ENCODE measurements around the gene GPR78.

The GPR78 gene

DNA sequence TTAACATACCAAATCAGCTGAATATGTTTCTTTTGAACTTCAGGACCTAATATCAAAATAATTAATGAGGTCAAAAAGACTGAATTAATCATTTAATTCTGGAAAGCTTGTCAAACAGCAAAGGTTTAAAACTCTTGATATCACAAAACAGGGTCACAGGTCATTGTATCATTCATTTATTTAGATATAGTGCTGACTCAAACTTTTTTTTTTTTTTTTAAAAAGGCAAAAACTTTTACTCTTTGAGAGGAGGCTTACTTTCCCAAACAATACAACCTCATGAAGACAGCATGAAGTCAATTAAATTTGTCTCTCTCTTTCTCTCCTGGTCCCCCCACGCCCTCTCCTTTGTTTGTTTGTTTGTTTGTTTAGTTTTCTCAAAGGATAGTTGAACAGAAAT is 15.6 kb upstream of the GPR78 start:
- no peak overlapping the region for H3K9ac ChIP-seq (ENCODE audit: low read length)
- no peaks in the 10 kb centered on the region for H3K27me3 ChIP-seq (replicated peaks; ENCODE audit: insufficient read depth, low read length)
- H3K27ac ChIP-seq (ENCODE audit: low read length) = no peak overlapping the region
- DNase-seq = no peak
- H3K4me3 ChIP-seq (ENCODE audit: low read length) = no peak overlapping the region
- no peaks in the 10 kb centered on the region for H4K20me1 ChIP-seq (ENCODE audit: insufficient read depth, low read length)
- H3K79me2 ChIP-seq (ENCODE audit: low read length) = no peaks in the 10 kb centered on the region
- H3K36me3 ChIP-seq (replicated peaks; ENCODE audit: insufficient read depth, low read length) = no peaks in the 10 kb centered on the region
- no peak overlapping the region for H2AFZ ChIP-seq (ENCODE audit: low read length)
- peaks cover 48% of the 10 kb centered on the region for H3K4me1 ChIP-seq (ENCODE audit: low read length)
- no peak overlapping the region for H3K4me2 ChIP-seq (ENCODE audit: low read depth, low read length)
- no peaks in the 10 kb centered on the region for H3F3A ChIP-seq (ENCODE audit: insufficient read depth, low read length)
- no peaks in the 10 kb centered on the region for H3K9me2 ChIP-seq (replicated peaks; ENCODE audit: insufficient read depth, low read length)
- no peaks in the 10 kb centered on the region for H3K9me3 ChIP-seq (replicated peaks; ENCODE audit: insufficient read depth, low read length)
- TF ChIP-seq, protein P1, sequence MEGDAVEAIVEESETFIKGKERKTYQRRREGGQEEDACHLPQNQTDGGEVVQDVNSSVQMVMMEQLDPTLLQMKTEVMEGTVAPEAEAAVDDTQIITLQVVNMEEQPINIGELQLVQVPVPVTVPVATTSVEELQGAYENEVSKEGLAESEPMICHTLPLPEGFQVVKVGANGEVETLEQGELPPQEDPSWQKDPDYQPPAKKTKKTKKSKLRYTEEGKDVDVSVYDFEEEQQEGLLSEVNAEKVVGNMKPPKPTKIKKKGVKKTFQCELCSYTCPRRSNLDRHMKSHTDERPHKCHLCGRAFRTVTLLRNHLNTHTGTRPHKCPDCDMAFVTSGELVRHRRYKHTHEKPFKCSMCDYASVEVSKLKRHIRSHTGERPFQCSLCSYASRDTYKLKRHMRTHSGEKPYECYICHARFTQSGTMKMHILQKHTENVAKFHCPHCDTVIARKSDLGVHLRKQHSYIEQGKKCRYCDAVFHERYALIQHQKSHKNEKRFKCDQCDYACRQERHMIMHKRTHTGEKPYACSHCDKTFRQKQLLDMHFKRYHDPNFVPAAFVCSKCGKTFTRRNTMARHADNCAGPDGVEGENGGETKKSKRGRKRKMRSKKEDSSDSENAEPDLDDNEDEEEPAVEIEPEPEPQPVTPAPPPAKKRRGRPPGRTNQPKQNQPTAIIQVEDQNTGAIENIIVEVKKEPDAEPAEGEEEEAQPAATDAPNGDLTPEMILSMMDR (IDR thresholded peaks at IDR 0.05; ENCODE audit: low read length) = no peak
- TF ChIP-seq EZH2phosphoT487 (IDR thresholded peaks at IDR 0.05; ENCODE audit: low read length) (no peak), EZH2 (optimal IDR thresholded peaks at IDR 0.05; ENCODE audit: low read depth, low read length) (no peak)

DNA sequence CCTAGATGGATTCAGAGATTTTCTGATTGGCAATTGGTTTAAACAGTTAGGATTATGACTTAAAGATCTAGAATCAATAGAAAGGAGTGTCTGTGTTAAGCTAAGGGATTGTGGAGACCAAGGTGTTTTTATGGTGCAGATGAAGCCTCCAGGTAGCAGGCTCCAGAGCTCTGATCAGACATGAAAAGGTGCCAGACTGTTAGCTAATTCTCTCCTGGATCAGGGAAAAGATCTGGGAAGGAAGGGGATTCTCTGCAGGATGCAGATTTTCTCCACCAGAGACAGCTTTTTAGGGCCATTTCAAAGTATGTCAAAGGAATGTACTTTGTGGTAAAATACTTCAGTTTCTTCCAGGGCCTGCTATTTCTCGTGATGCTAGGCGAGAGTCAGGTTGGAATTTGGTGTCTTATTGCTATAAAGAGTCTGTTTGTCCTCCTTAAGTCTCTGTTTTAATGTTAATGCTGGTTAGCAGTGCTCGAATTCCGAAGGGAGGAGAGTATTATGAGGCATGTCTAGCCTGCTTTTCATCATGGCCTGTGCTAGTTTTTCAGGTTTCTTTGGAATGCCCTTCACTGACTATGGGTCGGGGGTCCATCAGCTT is 12.0 kb upstream of the GPR78 start:
- no peak for DNase-seq
- no peak overlapping the region for H3K4me3 ChIP-seq (ENCODE audit: low read length)

DNA sequence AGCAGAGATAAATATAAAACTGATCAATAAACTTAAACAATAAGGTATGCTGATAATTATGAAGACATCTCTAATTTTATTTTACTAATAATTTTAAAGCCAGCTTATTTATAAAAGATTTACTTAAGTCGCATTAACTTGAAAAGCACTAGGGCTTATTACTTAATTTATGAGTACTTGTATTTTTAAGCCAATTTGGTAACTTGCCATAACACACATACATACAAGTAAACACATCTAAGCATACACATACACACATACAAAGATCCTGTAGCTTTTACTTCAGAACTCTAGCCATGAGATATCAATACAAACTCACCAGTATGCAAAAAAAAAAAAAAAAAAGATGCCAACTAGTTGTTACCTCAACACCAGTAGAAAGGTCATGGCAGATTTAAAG is 10.0 kb upstream of the GPR78 start:
- no peak overlapping the region for H3K9ac ChIP-seq (ENCODE audit: low read length)
- no peak overlapping the region for H3K27ac ChIP-seq (ENCODE audit: low read length)
- no peaks in the 10 kb centered on the region for H3K79me2 ChIP-seq (ENCODE audit: low read length)
- H3K9me2 ChIP-seq (replicated peaks; ENCODE audit: insufficient read depth, low read length) = no peaks in the 10 kb centered on the region
- no peaks in the 10 kb centered on the region for H3K36me3 ChIP-seq (replicated peaks; ENCODE audit: insufficient read depth, low read length)
- no peaks in the 10 kb centered on the region for H4K20me1 ChIP-seq (ENCODE audit: insufficient read depth, low read length)
- peaks cover 11% of the 10 kb centered on the region for H3K4me1 ChIP-seq (ENCODE audit: low read length)
- H3K4me2 ChIP-seq (ENCODE audit: low read depth, low read length) = no peak overlapping the region
- DNase-seq = no peak
- TF ChIP-seq EZH2phosphoT487 (IDR thresholded peaks at IDR 0.05; ENCODE audit: low read length) (no peak), EZH2 (optimal IDR thresholded peaks at IDR 0.05; ENCODE audit: low read depth, low read length) (no peak)
- TF ChIP-seq, protein P1 (IDR thresholded peaks at IDR 0.05; ENCODE audit: low read length) = no peak
- H2AFZ ChIP-seq (ENCODE audit: low read length) = no peak overlapping the region
- H3F3A ChIP-seq (ENCODE audit: insufficient read depth, low read length) = no peaks in the 10 kb centered on the region
- no peak overlapping the region for H3K4me3 ChIP-seq (ENCODE audit: low read length)
- no peaks in the 10 kb centered on the region for H3K9me3 ChIP-seq (replicated peaks; ENCODE audit: insufficient read depth, low read length)
- H3K27me3 ChIP-seq (replicated peaks; ENCODE audit: insufficient read depth, low read length) = peaks cover 38% of the 10 kb centered on the region

More for the DNA sequence above, 12.0 kb upstream of the GPR78 start:
- Histone ChIP-seq H3K27me3 (replicated peaks; ENCODE audit: insufficient read depth, low read length) (peaks cover 26% of the 10 kb centered on the region), H3K27ac (ENCODE audit: low read length) (no peak overlapping the region), H3K4me2 (ENCODE audit: low read depth, low read length) (no peak overlapping the region), H3K9me2 (replicated peaks; ENCODE audit: insufficient read depth, low read length) (no peaks in the 10 kb centered on the region), H3K79me2 (ENCODE audit: low read length) (no peaks in the 10 kb centered on the region), H2AFZ (ENCODE audit: low read length) (no peak overlapping the region), H3K9me3 (replicated peaks; ENCODE audit: insufficient read depth, low read length) (no peaks in the 10 kb centered on the region), H3F3A (ENCODE audit: insufficient read depth, low read length) (no peaks in the 10 kb centered on the region), H4K20me1 (ENCODE audit: insufficient read depth, low read length) (no peaks in the 10 kb centered on the region), H3K4me1 (ENCODE audit: low read length) (peaks cover 14% of the 10 kb centered on the region), H3K9ac (ENCODE audit: low read length) (no peak overlapping the region), H3K36me3 (replicated peaks; ENCODE audit: insufficient read depth, low read length) (no peaks in the 10 kb centered on the region)
- no peak for TF ChIP-seq EZH2 (optimal IDR thresholded peaks at IDR 0.05; ENCODE audit: low read depth, low read length)
- TF ChIP-seq EZH2phosphoT487 (IDR thresholded peaks at IDR 0.05; ENCODE audit: low read length) = no peak
- TF ChIP-seq, protein P1 (IDR thresholded peaks at IDR 0.05; ENCODE audit: low read length) = no peak

Measured in MM.1S (cell line).